ENCODE data around the gene LMNTD2.
"Not testable (repeated sequence)": the region's sequence is repeated elsewhere in the genome, so short reads cannot be mapped to it uniquely, and the experiment has no call there.

The LMNTD2 gene

GRCh38 chr11:586376-587316 is 26.1 kb upstream of the LMNTD2 start:
- DNase-seq, result no peak

- DNase-seq, result no peak
Measured at GRCh38 chr11:584287-584686, 23.7 kb upstream of the LMNTD2 start.

GRCh38 chr11:581752-582151 is 21.2 kb upstream of the LMNTD2 start:
- no peak for DNase-seq

GRCh38 chr11:581342-581741 is 20.8 kb upstream of the LMNTD2 start:
- no peak for DNase-seq

- no peak for DNase-seq
Measured at GRCh38 chr11:579830-580601, 19.5 kb upstream of the LMNTD2 start.

- no peak for DNase-seq
Measured at GRCh38 chr11:578276-579035, 17.9 kb upstream of the LMNTD2 start.

- no peak for DNase-seq
Measured at GRCh38 chr11:577611-577894, 17.0 kb upstream of the LMNTD2 start.

GRCh38 chr11:576811-577610 is 16.5 kb upstream of the LMNTD2 start:
- no peak for DNase-seq

GRCh38 chr11:575996-576768 is 15.6 kb upstream of the LMNTD2 start, which contains the start of gene PHRF1:
Gene PHRF1 (plus strand): TSS chr11:576470. CDS start chr11:581513, 5,043 bp downstream.
- DNase-seq, result peak; percentile 78

- no peak for DNase-seq
Measured at GRCh38 chr11:575313-575995, 14.9 kb upstream of the LMNTD2 start.

GRCh38 chr11:574632-575312 is 14.2 kb upstream of the LMNTD2 start:
- DNase-seq, result no peak

GRCh38 chr11:574031-574570 is 13.6 kb upstream of the LMNTD2 start:
- not testable (repeated sequence) for DNase-seq

- DNase-seq, result no peak
Measured at GRCh38 chr11:573146-573759, 12.7 kb upstream of the LMNTD2 start.

- no peak for DNase-seq
Measured at GRCh38 chr11:571802-572185, 11.3 kb upstream of the LMNTD2 start.

- no peak for DNase-seq
Measured at GRCh38 chr11:569158-569885, 8.8 kb upstream of the LMNTD2 start.

GRCh38 chr11:568306-569157 is 8.0 kb upstream of the LMNTD2 start:
- peak; percentile 90 for DNase-seq

- DNase-seq, result no peak
Measured at GRCh38 chr11:567629-568292, 7.2 kb upstream of the LMNTD2 start.

All from T1000 (cell line).